ENCODE measurements around the gene XRN2.

XRN2 gene

GRCh38 chr20:21301940-21302663, 1.0 kb upstream of the XRN2 start:
- DNase-seq = peak; percentile 41

GRCh38 chr20:21302664-21303060, 469 bp upstream of the XRN2 start:
- DNase-seq = no peak

GRCh38 chr20:21303872-21304586, 898 bp downstream of the XRN2 start:
- no peak for DNase-seq

- no peak for DNase-seq
These were observed 5.2 kb downstream of the XRN2 start for GRCh38 chr20:21308340-21308739.

- no peak for DNase-seq
These were observed 6.7 kb downstream of the XRN2 start for GRCh38 chr20:21309678-21310467.

- DNase-seq = no peak
These were observed 9.8 kb downstream of the XRN2 start for GRCh38 chr20:21312813-21313474.

GRCh38 chr20:21315138-21315537, 12.0 kb downstream of the XRN2 start:
- no peak for DNase-seq

GRCh38 chr20:21322083-21322710, 19.1 kb downstream of the XRN2 start:
- DNase-seq = peak; percentile 7

GRCh38 chr20:21322921-21323331, 19.8 kb downstream of the XRN2 start:
- no peak for DNase-seq

GRCh38 chr20:21323640-21324039, 20.5 kb downstream of the XRN2 start:
- no peak for DNase-seq

GRCh38 chr20:21324126-21324525, 21.0 kb downstream of the XRN2 start:
- no peak for DNase-seq

GRCh38 chr20:21325296-21325695, 22.2 kb downstream of the XRN2 start:
- DNase-seq = no peak

- no peak for DNase-seq
These were observed 23.6 kb downstream of the XRN2 start for GRCh38 chr20:21326700-21327099.

- DNase-seq = no peak
These were observed 33.5 kb downstream of the XRN2 start for GRCh38 chr20:21336455-21337151.

GRCh38 chr20:21338291-21338690, 35.2 kb downstream of the XRN2 start:
- DNase-seq = no peak

GRCh38 chr20:21339499-21339898, 36.4 kb downstream of the XRN2 start:
- no peak for DNase-seq

GRCh38 chr20:21340991-21341697, 38.0 kb downstream of the XRN2 start:
- no peak for DNase-seq

GRCh38 chr20:21342656-21343345, 39.7 kb downstream of the XRN2 start:
- DNase-seq = peak; percentile 6

GRCh38 chr20:21344206-21344900, 41.2 kb downstream of the XRN2 start:
- peak; percentile 61 for DNase-seq

- DNase-seq = no peak
These were observed 41.8 kb downstream of the XRN2 start for GRCh38 chr20:21344961-21345360.
